Measurements from ENCODE around the gene CNNM1. TPM values are rescaled to one million over a fixed set of nuclear protein-coding genes. Genes with fewer than 3 reads are reported as not detected.

The CNNM1 gene
- total RNA-seq, 1 donor from 2014 or later = 0.14 TPM

DNA sequence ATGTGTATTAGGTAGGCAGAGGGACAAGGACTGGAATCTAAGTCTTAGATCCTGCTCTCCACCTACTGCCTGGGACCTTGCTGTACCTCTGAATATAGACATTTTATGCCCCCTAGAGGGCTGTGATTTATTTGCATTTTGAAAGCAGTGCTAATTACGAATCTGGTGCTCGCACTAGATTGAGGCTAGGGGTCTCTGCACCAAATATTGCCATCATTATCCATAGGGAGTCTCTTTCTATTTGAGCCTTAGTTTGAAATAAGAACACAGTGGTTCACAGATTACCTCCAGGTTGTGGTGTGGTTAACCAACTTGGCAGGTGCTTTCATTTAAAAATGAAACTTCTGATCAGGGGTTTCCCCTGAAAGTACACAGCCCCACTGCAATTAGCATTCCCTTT lies 41.8 kb downstream of the CNNM1 start:
- intact Hi-C loops (cut with micrococcal nuclease) = no loop called here

DNA sequence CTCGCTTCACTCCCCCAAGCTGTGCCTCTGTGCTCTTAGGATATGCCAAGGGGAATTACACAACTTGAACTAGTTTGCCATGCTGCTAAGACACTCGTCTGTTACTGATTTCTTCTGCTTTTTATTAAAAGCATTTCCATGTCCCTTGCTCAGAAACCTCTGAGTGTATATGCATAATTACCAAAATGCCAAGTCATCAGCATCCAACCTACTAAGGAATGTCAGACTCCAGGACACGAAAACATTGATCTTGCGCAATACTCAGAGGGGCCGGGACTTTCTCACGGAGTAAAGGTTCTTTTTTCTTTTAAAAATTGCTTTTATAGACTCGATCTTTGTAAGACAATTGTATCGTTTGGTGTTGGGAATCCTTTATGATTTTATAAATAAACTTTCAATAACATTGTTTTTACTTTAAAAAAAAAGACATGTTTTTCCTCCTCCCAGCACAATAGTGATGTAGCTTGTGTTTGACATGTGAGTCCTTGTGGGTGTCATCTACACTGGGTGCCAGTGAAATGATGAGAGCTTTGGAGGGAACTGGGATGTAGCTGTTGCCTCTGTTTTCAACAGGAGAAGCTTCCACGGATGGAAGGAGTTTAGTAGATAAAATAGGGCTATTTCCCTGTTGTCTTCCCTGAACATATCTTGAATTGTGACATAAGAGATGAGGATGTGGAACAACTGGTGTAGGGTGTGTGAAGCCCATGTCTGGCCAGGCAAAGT lies 43.6 kb downstream of the CNNM1 start:
- intact Hi-C loops (cut with micrococcal nuclease) = no loop called here

- intact Hi-C loops (cut with micrococcal nuclease) = no loop called here
Measured at GRCh38 chr10:99374526-99374925, 45.4 kb downstream of the CNNM1 start.

GRCh38 chr10:99374972-99375371 lies 45.8 kb downstream of the CNNM1 start:
- intact Hi-C loops (cut with micrococcal nuclease) = no loop called here

DNA sequence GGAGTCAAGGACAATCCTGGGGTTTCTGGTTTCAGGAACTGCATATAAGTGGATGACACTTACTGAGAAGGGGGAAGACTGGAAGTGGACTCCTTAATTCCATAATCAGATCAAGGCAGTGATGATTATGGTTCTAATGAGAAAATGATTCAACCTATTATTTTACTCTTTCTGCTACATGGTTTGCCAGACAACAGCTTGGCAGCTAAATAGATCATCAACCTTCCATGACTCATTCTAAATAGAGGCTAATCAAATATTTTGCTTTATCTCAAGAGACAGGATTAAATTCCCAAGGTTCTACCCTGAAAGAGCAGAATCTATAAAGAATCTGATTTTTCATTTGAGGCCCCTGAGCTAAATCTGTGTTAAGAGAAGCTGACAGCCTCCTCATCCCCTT lies 46.3 kb downstream of the CNNM1 start:
- intact Hi-C loops (cut with micrococcal nuclease) = no loop called here

- intact Hi-C loops (cut with micrococcal nuclease) = no loop called here
Measured at GRCh38 chr10:99382176-99382575, 53.0 kb downstream of the CNNM1 start.

DNA sequence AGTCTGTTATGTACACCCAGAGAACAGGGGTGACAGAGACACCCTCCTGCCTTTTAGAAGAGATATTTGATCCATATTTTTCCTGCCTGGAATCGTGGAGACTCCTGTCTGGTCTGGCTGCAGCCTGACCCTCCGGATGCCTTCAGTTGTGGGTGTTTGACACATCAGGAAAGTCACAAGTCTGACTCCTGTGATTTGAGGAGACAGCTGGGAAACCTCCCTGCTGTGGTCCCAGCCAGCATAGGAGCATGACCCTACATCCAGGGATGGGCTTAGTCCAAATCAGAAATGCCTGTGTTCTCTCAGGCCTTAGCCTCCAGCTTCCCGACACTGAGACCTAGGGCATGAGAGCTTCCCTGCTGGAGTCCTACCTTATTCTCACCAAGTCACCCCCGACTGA lies 57.9 kb downstream of the CNNM1 start:
- intact Hi-C loops (cut with micrococcal nuclease) = no loop called here

GRCh38 chr10:99387541-99387940 lies 58.4 kb downstream of the CNNM1 start:
- intact Hi-C loops (cut with micrococcal nuclease) = no loop called here

- intact Hi-C loops (cut with micrococcal nuclease) = loop anchor here (5.0 kb wide), 1 partner anchor 157 kb away; no protein-coding TSS in a partner anchor
Measured at GRCh38 chr10:99389729-99390480, 60.7 kb downstream of the CNNM1 start.

DNA sequence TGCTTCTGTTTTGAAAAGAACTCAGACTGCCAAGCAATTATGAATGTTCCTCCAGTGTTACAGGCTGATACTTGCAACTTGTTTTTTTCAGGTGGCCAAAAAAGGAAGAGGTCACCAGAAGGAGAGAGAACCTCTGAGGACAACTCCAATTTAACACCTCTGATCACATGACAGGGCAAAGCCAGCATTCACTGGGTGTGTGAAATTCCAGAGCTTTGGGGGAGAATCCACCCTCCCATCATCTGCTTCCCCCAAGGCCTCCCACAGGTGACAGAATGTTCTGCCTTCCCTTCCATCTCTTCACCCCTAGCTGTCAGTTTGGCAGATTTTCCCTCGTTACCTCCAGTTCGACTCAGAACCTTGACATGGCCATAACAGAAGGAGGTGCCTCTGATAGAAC lies 62.2 kb downstream of the CNNM1 start:
- intact Hi-C loops (cut with micrococcal nuclease) = loop anchor here (5.0 kb wide), 1 partner anchor 156 kb away; no protein-coding TSS in a partner anchor

DNA sequence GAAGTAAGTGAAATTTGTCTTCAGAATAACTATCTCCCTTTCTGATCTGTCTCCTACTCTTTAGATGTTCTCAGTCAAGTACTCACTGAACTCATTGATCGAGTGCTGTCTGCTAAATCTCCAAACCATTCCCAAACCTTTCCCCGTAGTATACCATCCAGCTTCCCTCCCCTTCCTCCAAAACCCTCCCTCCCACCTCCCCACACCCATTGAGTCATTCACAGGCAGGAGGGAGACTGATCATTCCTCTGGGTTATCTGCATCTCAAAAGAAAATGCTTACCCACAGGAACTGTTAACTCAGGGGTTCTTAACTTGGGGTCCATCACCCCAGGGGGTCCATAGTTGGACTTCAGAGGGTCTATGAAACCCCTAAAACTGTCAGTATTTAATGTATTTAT lies 63.9 kb downstream of the CNNM1 start:
- intact Hi-C loops (cut with micrococcal nuclease) = loop anchor here (2.0 to 5.0 kb wide), 2 partner anchors 154 to 220 kb away; no protein-coding TSS in a partner anchor

DNA sequence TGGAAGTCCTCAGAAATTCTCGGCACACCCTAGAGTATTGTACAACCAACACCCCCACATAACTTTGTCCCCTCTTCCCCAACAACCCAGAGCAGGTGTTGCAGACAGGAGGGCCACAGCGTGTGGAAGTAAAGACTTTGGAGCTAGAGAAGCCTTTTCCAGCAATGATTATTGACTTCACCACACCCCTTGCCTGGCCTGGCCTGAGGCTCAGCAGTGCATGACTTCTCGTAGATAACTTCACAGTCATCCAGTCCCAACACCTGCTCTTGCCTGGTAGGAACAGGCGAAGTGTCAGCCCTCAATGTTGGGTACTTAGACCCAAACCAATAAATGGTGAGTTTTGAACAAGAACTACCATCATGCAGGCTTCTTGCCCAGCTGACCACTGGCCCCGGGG lies 64.5 kb downstream of the CNNM1 start:
- intact Hi-C loops (cut with micrococcal nuclease) = loop anchor here (2.0 to 5.0 kb wide), 2 partner anchors 154 to 219 kb away; no protein-coding TSS in a partner anchor

- intact Hi-C loops (cut with micrococcal nuclease) = loop anchor here (5.0 kb wide), 1 partner anchor 153 kb away; no protein-coding TSS in a partner anchor
Measured at GRCh38 chr10:99394256-99394655, 65.1 kb downstream of the CNNM1 start.

- intact Hi-C loops (cut with micrococcal nuclease) = loop anchor here (5.0 kb wide), 1 partner anchor 152 kb away; no protein-coding TSS in a partner anchor
Measured at GRCh38 chr10:99394761-99395386, 65.7 kb downstream of the CNNM1 start.

DNA sequence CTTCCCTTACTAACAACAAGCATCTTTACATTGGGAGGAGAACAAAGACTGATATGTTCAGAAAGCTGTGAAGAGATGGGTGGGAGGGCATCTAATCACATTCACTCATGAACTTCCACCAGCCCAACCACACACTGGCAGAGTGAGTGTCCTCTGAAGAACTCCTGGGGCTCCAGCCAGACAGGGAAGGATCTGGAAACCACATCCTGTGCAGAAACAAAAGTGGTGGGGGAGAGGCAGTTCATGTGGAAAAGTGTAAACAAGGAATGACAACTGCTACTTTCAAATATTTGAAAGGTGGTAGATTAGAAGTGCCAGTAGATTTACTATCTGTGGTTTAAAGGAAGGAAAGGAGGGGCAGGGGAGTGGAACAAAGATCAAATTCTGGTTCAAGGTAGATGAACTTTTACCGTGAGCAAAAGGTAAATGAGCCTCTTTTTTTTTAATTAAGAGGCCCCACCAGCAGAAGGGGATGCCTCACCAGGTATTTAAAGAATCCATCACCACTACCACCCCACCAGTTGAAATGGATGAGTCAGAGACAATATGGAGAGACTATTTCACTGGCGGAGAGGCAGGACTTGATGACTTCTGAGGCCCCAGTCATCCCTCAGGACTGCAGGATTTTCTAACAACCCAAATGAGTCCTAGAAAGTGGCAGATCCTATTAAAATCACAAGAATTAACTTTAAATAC lies 66.7 kb downstream of the CNNM1 start:
- intact Hi-C loops (cut with micrococcal nuclease) = no loop called here

GRCh38 chr10:99396471-99396870 lies 67.3 kb downstream of the CNNM1 start:
- intact Hi-C loops (cut with micrococcal nuclease) = no loop called here

DNA sequence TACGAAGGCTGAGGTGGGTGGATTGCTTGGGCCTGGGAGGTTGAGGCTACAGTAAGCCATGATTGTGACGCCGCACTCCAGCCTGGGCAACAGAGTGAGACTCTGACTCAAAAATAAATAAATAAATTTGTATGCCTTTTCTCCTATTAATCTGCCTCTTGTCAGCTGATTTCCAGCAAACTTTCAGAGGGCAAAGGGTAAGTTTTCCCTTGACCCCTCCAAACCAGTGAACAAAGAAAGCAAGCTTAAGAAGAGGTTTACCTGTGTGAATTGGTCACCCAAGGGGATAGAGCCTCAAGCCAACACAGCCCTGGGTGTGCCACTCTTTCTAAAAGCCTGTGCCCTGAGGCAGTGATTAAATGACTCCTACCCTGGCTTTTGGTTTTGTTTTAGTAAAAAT lies 70.5 kb downstream of the CNNM1 start:
- intact Hi-C loops (cut with micrococcal nuclease) = no loop called here

DNA sequence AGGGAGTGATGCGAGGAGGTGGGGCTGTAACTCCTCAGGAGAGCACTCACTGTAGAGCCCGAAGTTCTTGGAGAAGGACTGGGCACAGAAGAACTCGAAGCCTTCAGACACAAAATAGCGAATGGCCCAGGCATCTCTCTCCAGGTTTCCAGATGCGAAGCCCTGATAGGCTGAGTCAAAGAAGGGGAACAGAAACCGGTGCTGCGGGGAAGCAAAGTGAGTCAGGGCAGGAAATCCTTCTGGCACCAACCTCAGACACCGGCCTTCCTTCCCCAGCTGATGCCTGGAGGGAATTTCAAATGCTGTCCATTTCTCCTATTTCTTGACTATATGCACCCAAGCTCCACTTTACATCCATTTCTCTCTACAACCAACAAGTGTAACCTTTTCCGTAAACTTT lies 74.5 kb downstream of the CNNM1 start:
- intact Hi-C loops (cut with micrococcal nuclease) = no loop called here

DNA sequence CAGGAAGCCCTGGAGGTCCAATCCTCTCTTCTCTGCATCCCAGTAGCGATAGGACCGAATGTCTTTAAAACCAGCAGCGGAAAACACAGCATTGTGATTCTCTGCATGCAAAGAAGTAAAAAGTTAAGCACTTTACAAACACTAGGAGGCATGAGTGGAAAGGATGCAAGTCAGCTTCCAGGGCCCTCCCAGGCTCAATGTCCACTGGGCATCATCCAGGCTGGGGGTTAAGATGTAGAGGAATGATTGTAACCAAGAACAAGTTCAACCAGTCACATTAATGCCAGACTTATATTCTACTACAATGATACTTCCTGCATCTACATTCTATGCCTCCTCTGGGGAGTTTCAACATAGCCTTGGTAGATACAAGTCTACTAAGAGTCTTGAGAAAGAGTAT lies 77.0 kb downstream of the CNNM1 start:
- intact Hi-C loops (cut with micrococcal nuclease) = no loop called here

DNA sequence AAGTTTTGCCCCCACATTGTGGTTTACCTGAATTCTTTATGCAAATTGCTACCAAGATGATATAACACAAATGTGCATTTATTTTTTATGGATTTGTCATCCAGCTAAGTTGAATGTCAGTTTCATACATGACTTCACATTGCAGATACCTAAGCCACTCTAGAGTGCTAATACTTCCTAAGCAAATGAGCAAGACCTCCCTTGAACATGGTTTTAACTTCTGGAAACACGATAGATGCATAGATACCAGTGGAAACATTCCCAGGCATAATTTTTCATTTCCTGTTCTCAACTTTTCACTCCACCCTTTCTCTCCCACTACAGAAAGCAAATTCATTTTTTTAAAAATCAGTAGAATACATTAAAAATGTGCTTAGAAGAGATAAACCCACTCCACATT lies 81.0 kb downstream of the CNNM1 start:
- intact Hi-C loops (cut with micrococcal nuclease) = no loop called here

DNA sequence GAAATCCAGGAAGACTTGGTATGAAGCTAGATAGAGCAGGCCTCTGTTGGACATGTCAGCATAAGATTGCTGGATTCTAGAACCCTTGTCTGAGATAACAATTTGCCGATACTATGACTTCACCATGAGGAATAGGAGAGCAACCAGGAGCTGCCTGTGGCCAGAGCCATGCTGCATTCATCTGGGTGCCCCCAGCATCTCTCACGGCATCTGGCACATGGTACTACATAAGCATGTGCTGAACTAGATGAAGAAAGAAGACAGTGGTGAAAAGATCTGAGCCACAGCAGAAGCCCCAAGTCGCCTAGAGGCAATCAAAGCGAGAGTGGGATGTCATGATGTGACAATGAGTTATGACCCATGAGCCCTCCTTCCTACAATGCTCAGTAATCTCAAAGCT lies 81.7 kb downstream of the CNNM1 start:
- intact Hi-C loops (cut with micrococcal nuclease) = no loop called here

All from T-helper 2 cell treated with Interferon-gamma antibody and Interleukin-4, amounts not matched to agents 100 ng/mL and 5 ng/mL, for 36 hours (primary cell).